ENCODE measurements around the gene MRM2.

GRCh38 chr7:2270495-2270894, 28.5 kb upstream of the MRM2 start:
- TF ChIP-seq CTCF (IDR thresholded peaks at IDR 0.05): no peak
- TF ChIP-seq MYBL2 (CRISPR knock-in tag; IDR thresholded peaks at IDR 0.05): no peak
- TF ChIP-seq, protein P1, sequence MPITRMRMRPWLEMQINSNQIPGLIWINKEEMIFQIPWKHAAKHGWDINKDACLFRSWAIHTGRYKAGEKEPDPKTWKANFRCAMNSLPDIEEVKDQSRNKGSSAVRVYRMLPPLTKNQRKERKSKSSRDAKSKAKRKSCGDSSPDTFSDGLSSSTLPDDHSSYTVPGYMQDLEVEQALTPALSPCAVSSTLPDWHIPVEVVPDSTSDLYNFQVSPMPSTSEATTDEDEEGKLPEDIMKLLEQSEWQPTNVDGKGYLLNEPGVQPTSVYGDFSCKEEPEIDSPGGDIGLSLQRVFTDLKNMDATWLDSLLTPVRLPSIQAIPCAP (CRISPR knock-in tag; IDR thresholded peaks at IDR 0.05): no peak
- TF ChIP-seq GRHL2 (CRISPR knock-in tag; IDR thresholded peaks at IDR 0.05; ENCODE audit: insufficient replicate concordance, severe bottlenecking): no peak
- TF ChIP-seq IRF2 (CRISPR knock-in tag; IDR thresholded peaks at IDR 0.05; ENCODE audit: borderline replicate concordance, low read depth): no peak
- TF ChIP-seq, protein P2, sequence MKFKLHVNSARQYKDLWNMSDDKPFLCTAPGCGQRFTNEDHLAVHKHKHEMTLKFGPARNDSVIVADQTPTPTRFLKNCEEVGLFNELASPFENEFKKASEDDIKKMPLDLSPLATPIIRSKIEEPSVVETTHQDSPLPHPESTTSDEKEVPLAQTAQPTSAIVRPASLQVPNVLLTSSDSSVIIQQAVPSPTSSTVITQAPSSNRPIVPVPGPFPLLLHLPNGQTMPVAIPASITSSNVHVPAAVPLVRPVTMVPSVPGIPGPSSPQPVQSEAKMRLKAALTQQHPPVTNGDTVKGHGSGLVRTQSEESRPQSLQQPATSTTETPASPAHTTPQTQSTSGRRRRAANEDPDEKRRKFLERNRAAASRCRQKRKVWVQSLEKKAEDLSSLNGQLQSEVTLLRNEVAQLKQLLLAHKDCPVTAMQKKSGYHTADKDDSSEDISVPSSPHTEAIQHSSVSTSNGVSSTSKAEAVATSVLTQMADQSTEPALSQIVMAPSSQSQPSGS (CRISPR knock-in tag; IDR thresholded peaks at IDR 0.05; ENCODE audit: borderline replicate concordance, low read depth): no peak
- no peak for TF ChIP-seq NFE2L1 (CRISPR knock-in tag; IDR thresholded peaks at IDR 0.05)
- no peak for TF ChIP-seq NR2C2 (CRISPR knock-in tag; IDR thresholded peaks at IDR 0.05)
- TF ChIP-seq, protein P3, sequence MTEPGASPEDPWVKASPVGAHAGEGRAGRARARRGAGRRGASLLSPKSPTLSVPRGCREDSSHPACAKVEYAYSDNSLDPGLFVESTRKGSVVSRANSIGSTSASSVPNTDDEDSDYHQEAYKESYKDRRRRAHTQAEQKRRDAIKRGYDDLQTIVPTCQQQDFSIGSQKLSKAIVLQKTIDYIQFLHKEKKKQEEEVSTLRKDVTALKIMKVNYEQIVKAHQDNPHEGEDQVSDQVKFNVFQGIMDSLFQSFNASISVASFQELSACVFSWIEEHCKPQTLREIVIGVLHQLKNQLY (CRISPR knock-in tag; IDR thresholded peaks at IDR 0.05): no peak
- no peak for TF ChIP-seq ZNF512 (CRISPR knock-in tag; IDR thresholded peaks at IDR 0.05; ENCODE audit: borderline replicate concordance)

All from WTC11 (cell line).